Activated gamma-delta T cell treated with anti-CD3 and anti-CD28 coated beads, Interleukin-2, amount 50 U/mL, for 16 hours (primary cell): ENCODE measurements around the gene DSCAM.
"Not testable (repeated sequence)": the region's sequence is repeated elsewhere in the genome, so short reads cannot be mapped to it uniquely, and the experiment has no call there.

Experiments
- DNase-seq: peaks from one replicate; pipeline ENCODE4 v3.0.0-alpha.2; 2020; ENCODE audit warnings: low read depth

The DSCAM gene

GRCh38 chr21:40846587-40847411, at the start of gene DSCAM:
TSS of gene DSCAM (minus strand) at chr21:40847158. CDS start at chr21:40846661, 497 bp downstream.
- DNase-seq = no peak

DNA sequence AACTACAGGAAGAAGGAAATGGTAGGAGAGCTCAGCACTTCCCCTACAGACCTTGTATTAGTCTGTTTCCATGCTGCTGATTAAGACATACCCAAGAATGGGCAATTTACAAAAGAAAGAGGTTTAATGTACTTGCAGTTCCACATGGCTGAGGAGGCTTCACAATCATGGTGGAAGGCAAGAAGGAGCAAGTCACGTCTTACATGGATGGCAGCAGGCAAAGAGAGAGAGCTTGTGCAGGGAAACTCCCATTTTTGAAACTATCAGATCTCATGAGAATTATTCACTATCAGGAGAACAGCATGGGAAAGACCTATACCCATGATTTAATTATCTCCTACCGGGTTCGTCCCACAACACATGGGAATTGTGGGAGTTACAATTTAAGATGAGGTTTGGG, 48.7 kb upstream of the DSCAM start:
- not testable (repeated sequence) for DNase-seq

DNA sequence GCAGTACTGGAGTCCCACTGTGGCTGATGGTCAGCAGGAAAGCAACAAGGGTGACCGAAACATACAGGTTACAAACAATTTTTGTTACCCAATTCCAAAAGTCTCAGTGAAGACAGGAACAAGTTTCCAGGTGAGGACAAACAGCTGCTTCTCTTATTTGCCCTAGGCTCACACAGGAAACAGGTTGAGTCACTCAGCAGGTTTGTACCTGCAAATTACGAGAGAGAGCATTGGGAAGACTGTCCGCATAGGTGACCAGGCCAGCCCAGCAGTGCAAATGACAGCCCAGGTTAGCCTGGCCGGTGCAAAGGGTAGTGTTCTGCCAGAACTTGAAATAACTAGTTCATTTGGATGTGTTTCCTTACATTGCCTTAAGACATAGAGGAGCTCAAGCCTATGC, 40.0 kb upstream of the DSCAM start:
- DNase-seq = no peak

GRCh38 chr21:40886006-40886405, 39.0 kb upstream of the DSCAM start:
- no peak for DNase-seq

DNA sequence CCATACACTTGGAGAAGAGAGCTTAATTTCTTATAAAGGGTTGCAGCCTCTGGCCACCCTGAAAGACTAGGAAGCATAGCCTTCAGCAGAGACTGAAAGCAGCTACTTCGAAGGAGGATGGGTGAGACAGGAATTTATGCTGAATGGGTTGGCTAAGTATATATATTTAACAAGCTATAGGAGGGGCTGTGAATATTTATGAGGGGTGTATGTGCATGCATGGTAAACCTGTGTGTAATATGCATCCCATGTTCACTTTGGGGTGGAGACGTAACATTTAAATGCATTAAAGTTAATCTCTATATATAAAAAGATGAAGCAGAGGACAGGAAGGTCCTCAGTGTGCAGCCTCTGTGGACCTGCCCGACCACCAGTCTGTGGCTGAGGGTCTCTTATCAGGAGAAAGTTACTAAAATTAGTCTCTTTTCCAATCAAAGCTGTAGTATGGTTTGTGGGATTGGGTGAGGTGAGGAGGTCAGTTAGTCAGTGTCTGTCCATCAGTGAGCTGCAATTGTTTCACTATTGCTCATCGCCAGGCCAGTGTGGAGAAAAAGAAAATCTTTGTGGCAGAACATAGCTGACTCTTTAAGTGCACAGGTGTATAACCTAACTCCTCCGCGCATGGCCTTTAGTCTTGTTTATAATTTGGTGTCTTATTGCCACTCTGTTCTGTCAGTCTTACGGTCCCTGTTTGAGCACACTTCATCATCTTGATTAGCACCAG, 35.4 kb upstream of the DSCAM start:
- no peak for DNase-seq

GRCh38 chr21:40881767-40882166, 34.8 kb upstream of the DSCAM start:
- DNase-seq = no peak

- no peak for DNase-seq
Measured at GRCh38 chr21:40871099-40871498, 24.1 kb upstream of the DSCAM start.

DNA sequence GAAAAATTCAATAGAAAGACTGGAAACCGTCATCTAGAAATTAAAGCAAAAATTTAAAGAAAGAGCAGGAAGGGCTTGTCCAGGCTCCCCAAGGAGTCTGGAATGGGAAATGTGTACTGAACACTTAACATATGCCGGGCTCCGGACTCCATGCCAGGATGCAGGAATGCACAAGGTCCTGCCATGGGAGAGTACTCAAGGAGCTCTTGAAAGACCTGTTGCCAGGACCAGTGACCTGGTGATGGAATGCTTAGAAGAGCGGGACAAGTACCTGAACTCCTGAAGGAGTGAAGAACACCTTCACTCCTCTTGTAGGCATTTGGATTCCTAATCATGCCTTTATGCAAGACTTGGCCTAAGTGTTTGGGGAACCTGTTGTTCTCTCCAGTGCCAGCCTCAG, 16.9 kb upstream of the DSCAM start:
- DNase-seq = no peak

GRCh38 chr21:40858517-40858916, 11.6 kb upstream of the DSCAM start:
- DNase-seq = no peak

DNA sequence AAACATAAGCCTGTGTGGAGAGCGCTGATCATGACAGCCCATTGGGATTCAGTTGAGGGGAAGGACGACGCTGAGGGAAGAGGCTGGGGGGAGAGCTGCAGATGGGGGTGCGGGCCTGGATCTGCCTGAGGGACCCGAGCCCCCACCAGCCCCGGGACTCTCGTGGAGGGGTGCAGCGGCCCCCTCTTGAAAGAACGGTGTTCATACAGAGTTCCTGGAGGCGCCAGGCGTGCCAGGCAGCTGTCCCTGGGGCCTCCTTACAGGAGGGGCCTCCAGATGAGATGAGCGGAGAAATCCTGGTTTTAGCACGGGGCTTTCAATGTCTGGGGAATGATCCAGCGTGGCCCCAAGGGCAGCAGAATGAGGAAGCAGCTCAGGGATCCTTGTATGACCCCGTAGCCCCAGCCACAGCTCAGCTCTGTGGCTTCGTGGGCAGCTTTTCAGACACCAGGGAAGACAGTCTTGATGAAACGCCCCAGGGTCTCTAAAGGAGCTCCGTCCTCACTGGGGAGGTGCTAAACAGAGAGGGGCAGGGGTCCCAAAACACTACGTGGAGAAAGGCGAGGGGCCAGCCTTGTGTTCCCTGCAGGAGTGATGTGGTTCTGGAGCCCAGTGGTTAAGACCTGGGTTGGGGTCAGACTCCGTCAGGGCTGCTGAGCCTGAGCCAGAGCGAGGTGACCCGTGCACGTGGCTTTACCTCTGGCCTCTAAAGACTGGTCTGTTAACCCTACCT, 7.2 kb upstream of the DSCAM start:
- no peak for DNase-seq

- DNase-seq = no peak
Measured at GRCh38 chr21:40852563-40852962, 5.6 kb upstream of the DSCAM start.

GRCh38 chr21:40851749-40852148, 4.8 kb upstream of the DSCAM start:
- DNase-seq = no peak

- no peak for DNase-seq
Measured at GRCh38 chr21:40850071-40850470, 3.1 kb upstream of the DSCAM start.

DNA sequence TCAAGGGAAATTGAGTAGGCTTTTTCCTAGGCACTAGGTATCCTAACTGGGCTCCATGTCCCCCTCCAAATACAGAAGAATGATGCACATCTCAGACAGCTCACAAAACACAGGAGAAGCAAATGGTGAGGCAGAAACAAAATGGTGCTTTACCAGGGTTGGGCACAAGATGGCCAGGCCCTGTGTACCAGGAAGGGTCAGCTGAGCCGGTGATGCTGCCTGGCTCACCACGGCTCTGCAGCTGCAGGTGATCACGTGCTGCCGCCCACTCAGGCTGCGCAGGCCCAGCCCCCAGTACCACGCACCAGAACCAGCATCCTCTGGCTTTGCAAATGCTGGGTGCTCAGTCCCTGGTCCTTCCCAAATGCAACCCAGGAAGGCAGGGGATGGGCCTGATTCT, 993 bp upstream of the DSCAM start:
- DNase-seq = no peak

DNA sequence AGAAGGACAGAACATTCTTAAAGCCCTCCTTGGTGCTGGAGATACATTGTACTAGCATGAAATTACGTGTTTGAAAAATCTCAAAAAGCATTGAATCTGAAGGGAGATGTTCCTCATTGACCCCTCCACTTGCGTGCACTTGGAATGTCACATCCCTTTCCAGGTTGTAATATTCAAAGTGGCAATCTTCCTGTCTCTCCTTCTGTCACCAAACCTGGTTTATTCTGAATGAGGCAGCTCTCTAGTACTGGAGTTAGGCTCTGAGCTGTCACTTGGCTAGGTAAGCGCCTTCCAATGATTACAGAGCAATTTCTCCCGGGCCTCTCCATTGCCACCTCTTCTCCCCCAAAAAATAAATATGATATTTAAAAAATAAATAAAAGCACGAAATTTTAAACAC, 855 bp downstream of the DSCAM start:
- no peak for DNase-seq

DNA sequence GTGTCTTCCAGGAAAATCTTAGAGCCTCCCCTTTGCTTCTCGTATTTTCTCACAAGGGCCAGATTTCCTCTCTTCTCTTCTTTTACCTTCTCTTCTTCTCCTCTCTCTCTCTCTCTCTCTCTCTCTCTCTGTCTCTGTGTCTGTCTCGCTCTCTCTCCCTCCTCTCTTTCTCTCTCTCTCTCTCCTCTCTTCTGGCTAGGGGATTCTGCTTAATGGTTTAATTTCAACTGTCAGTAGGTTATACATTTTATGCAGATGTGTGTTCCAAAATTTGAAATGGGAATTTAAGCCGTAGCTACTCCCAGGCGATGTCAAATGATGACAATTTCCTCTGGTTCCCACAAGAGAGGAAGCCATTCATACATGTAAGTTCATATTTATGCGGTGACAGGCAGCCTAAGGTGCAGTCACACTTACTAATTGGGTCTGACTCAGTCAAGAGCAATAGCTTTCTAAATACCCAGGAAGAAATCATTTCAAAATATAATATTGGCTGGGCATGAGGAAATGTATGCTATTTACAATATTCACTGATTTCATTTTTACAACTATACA, 1.4 kb downstream of the DSCAM start:
- DNase-seq = no peak

DNA sequence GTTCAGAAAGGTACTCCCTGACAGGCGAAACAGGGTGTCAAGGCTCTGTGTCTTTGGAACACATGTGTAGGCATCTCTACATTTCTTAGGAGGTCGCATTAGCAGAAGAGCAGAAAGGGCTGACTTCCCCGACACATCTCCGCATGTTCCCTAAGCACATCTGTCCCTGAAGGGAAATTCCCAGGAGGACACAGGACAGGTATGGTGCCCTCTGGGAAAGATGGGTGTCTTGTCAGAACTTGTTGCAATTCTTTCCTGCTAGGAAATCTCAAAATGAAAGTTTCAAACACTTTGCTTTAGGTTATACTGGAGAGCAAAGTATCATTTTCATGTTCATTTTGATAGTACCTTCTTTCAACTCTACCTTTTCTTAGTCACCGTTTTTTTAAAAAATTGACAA, 2.0 kb downstream of the DSCAM start:
- no peak for DNase-seq

GRCh38 chr21:40842197-40842552, 4.8 kb downstream of the DSCAM start:
- DNase-seq = no peak

DNA sequence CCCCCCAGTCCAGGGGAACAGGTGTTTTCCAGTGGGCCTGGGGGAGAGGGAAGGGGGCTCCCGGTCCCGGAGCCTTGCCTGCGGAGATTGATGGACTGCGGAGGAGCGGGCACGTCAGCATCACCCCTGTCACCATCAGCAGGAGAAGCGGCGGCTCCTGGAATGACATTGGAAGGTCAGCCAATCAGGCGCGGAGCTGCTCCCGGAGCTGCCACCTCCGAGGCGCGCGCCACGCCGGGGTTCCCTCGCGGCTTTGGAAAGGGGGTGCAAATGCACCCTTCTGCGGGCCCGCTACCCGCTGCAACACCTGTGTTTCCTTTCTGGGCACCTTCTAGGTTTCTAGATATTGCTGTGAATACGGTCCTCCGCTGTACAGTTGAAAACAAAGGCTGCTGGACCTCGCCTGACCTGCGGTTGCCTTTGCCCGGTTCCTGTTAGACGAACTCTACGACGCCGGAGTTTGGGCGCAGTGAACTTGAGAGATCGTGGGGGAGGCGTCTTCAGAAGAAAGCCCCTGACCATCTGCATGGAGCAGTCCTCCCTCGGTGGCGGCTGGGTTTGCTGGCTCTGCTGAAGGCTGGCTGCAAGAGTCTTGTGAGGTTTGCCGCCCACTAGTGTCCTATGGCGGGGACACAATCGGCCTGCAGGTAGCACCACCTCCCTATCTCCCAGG, 5.3 kb downstream of the DSCAM start:
- no peak for DNase-seq

DNA sequence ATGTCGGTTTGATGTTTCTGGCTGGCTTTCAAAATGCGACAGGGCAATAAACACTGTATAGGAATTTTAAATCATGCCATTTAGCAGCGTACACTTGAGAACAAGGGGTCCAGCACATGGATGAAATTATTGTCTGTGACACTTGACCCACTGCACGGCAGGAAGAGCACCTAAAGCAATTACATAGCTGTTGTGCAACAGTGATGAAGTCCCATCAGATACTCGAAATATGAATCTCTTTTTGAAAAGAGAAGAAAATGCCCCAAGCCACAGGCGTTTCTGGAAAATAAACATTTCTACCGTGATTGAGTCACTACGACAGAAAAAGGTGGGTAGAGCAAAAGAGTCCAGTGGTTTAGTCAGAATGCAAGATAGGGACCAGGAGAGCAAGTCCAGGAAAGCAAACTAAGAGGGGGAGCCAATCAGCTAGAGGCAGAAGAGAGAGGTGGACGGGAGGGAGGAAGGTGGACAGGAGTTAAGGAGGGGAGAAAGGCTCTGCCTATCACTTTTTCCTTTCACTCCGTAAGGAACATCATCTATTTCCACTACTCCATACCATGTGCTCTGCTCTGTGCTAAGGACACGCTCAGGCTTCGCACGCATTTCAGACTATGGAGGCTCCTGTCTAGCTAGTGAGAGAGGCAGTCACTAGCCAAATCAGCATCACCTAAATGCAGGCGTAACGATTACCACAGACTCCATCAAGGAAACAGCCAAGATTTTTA, 6.4 kb downstream of the DSCAM start:
- DNase-seq = no peak

DNA sequence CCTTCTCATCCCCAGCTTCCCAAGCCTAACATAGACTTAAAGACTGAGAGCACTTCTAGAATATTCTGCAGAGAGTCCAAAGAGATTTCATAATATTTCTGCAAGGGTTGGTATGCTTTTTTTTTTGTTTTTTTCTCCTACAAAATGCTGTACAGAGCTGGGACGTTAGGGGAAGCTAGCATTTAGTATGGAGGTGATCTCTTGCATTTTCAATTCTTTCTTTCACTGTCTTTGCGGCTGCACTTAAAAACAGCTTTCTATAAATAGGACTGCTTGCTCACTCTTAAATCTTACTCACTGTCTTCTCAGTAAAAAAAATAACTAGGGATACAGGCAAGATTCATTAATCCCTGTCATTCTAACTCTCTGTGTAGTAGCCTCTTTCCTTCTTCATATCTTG, 7.4 kb downstream of the DSCAM start:
- DNase-seq = no peak
